Endothelial cell of umbilical vein (primary cell): ENCODE data around the gene UPF1. TPM values are rescaled to one million over a fixed set of nuclear protein-coding genes. Genes with fewer than 3 reads are reported as not detected.

Experiments
- BruUV-seq: library from RNA; stranded (reverse); fragments of 400-500 nt; replicated peaks from 2 replicates; lab custom pipeline; 2021; lab: Mats Ljungman, UMichigan
- CTCF ChIA-PET: fragments of 300-600, 350-600 bp; sonication (Branson Sonifier 250); formaldehyde crosslinking; loops from one replicate; lab custom pipeline; 2021; ENCODE audit warnings: antibody characterized with exemption, inconsistent platforms; lab: Charles Lee
- POLR2A ChIA-PET: fragments of 300-600, 350-600 bp; sonication (Branson Sonifier 250); formaldehyde crosslinking; loops from one replicate; lab custom pipeline; 2021; ENCODE audit warnings: antibody characterized with exemption, inconsistent platforms; lab: Charles Lee
- DNase-seq: peaks from one replicate; pipeline ENCODE4 v3.0.0-alpha.2; 2011; ENCODE audit warnings: low read depth, low spot score
- FAIRE-seq: peaks from 2 replicates; lab custom pipeline; 2011; peaks lifted over from hg19 to GRCh38; lab: Jason Lieb, UNC
- H2AFZ ChIP-seq: 2 replicates; pipeline ENCODE4 v1.6.0; 2012; ENCODE audit warnings: low read depth, low read length, control low read depth, inconsistent platforms
- H3K27ac ChIP-seq: 2 replicates; pipeline ENCODE4 v1.5.1; 2011; ENCODE audit warnings: low read depth, mild to moderate bottlenecking, control low read depth, low read length, moderate library complexity; ENCODE audit not compliant: insufficient read depth
- H3K27me3 ChIP-seq, 2 experiments: 2 replicates each; pipeline versions ENCODE4 v1.6.0 to v1.6.1; 2011; ENCODE audit warnings: low read length in 2 of 2, mixed read lengths in 1 of 2; ENCODE audit not compliant: control insufficient read depth in 2 of 2, insufficient read depth in 2 of 2
- H3K36me3 ChIP-seq, 2 experiments: 2 replicates in 1 of 2; 3 replicates in 1 of 2; pipeline ENCODE4 v1.5.1; 2011; ENCODE audit warnings: low read length in 2 of 2, mild to moderate bottlenecking in 1 of 2, moderate library complexity in 1 of 2; ENCODE audit not compliant: control insufficient read depth in 2 of 2, insufficient read depth in 2 of 2; ENCODE audit errors: extremely low read depth in 1 of 2
- H3K4me1 ChIP-seq: 3 replicates; pipeline ENCODE4 v1.5.1; 2011; ENCODE audit warnings: mild to moderate bottlenecking, low read length; ENCODE audit not compliant: control insufficient read depth, insufficient read depth; ENCODE audit errors: extremely low read depth
- H3K4me2 ChIP-seq: 2 replicates; pipeline ENCODE4 v1.6.1; 2011; ENCODE audit warnings: low read length, control low read depth, mixed read lengths; ENCODE audit not compliant: insufficient read depth
- H3K4me3 ChIP-seq, 3 experiments: fragments of 200-600 bp in 1 of 3; sonication (generic), shearing (Covaris generic) in 1 of 3; replicated peaks in 1 of 3; 2 replicates each; pipeline ENCODE4 v1.5.1; 2011 to 2016; ENCODE audit warnings: control low read depth in 3 of 3, low read length in 3 of 3, mild to moderate bottlenecking in 2 of 3, inconsistent platforms in 1 of 3, low read depth in 1 of 3, moderate library complexity in 1 of 3; ENCODE audit not compliant: insufficient read depth in 1 of 3
- H3K79me2 ChIP-seq: 2 replicates; pipeline ENCODE4 v1.6.0; 2012; ENCODE audit warnings: low read length, inconsistent platforms; ENCODE audit not compliant: control insufficient read depth, insufficient read depth
- H3K9ac ChIP-seq: replicated peaks from 2 replicates; pipeline ENCODE3; 2011; ENCODE audit warnings: low read length, control low read depth; ENCODE audit not compliant: insufficient read depth; ENCODE audit errors: extremely low read depth
- H3K9me1 ChIP-seq: replicated peaks from 3 replicates; pipeline ENCODE4 v1.6.0; 2011; ENCODE audit warnings: mild to moderate bottlenecking, low read length; ENCODE audit not compliant: control insufficient read depth, insufficient read depth; ENCODE audit errors: extremely low read depth
- H3K9me3 ChIP-seq: replicated peaks from 2 replicates; pipeline ENCODE4 v1.5.1; 2012; ENCODE audit warnings: low read length, inconsistent platforms; ENCODE audit not compliant: control insufficient read depth, insufficient read depth
- H4K20me1 ChIP-seq: replicated peaks from 2 replicates; pipeline ENCODE3; 2011; ENCODE audit warnings: mild to moderate bottlenecking, low read length; ENCODE audit not compliant: control insufficient read depth, insufficient read depth; ENCODE audit errors: extremely low read depth
- EZH2 ChIP-seq: IDR thresholded peaks from 2 replicates; pipeline ENCODE4 v1.6.1; 2012; ENCODE audit warnings: borderline replicate concordance, low read depth, mild to moderate bottlenecking, moderate library complexity, low read length, inconsistent platforms; ENCODE audit not compliant: severe bottlenecking
- FOS ChIP-seq: IDR thresholded peaks from 2 replicates; pipeline ENCODE4 v1.6.1; 2011; ENCODE audit warnings: mild to moderate bottlenecking, low read length, moderate library complexity, borderline replicate concordance; ENCODE audit not compliant: insufficient read depth
- GATA2 ChIP-seq: IDR thresholded peaks from 2 replicates; pipeline ENCODE4 v1.7.0; 2011; ENCODE audit warnings: low read depth, mild to moderate bottlenecking, moderate library complexity, mixed read lengths, low read length; ENCODE audit not compliant: insufficient read length, insufficient read depth
- JUN ChIP-seq: IDR thresholded peaks from 2 replicates; pipeline ENCODE4 v1.6.1; 2011; ENCODE audit warnings: borderline replicate concordance, low read depth; ENCODE audit not compliant: insufficient read length, insufficient read depth
- MYC ChIP-seq: IDR thresholded peaks from one replicate; pipeline ENCODE4 v1.6.1; 2011; ENCODE audit warnings: mild to moderate bottlenecking, low read depth, low read length
- POLR2A ChIP-seq: IDR thresholded peaks from 2 replicates; pipeline ENCODE4 v1.6.1; 2012; ENCODE audit warnings: low read depth, mild to moderate bottlenecking, control low read depth, low read length
- POLR2AphosphoS5 ChIP-seq: IDR thresholded peaks from 2 replicates; pipeline ENCODE4 v1.6.1; 2012; ENCODE audit warnings: low read depth, mild to moderate bottlenecking, control low read depth, low read length, moderate library complexity; ENCODE audit not compliant: insufficient read depth
- dilution Hi-C: fragments of 300-500 bp; cut with MboI; formaldehyde crosslinking; loops from one replicate; pipeline ENCODE4 v1.15.0; 2019; ENCODE audit warnings: low sequenced_read_pairs; ENCODE audit not compliant: extremely low pct_ligation_motif_present
- intact Hi-C: fragments of 100-400 bp; cut with micrococcal nuclease; formaldehyde crosslinking; loops from one replicate; pipeline ENCODE4 v1.10.0; 2022
- polyA plus RNA-seq, 4 experiments: library from polyadenylated mRNA; depleted of rRNA in 3 of 4; stranded (reverse) in 3 of 4; unstranded in 1 of 4; fragments of >200 nt; gene quantifications; 2 replicates each; pipeline versions ENCODE4 v1.2.1 to v1.2.3, GENCODE V29; 2011 to 2012; ENCODE audit warnings: missing spikeins in 1 of 4
- total RNA-seq: library from RNA; stranded (reverse); gene quantifications from 2 replicates; pipeline ENCODE4 v1.2.3, GENCODE V29; 2021
- TF ChIP-seq, protein P1 (sequence below), 2 donors: IDR thresholded peaks; 1 replicate in 1 of 2; 2 replicates in 1 of 2; pipeline ENCODE4 v1.5.1; 2011; ENCODE audit warnings: low read length in 2 of 2, mild to moderate bottlenecking in 2 of 2, moderate library complexity in 2 of 2, control low read depth in 1 of 2, inconsistent platforms in 1 of 2, low read depth in 1 of 2; ENCODE audit not compliant: insufficient read depth in 1 of 2; ENCODE audit errors: extremely low read depth in 1 of 2
- TF ChIP-seq, protein P2 (sequence below): IDR thresholded peaks from 2 replicates; pipeline ENCODE4 v1.6.1; 2011; ENCODE audit not compliant: insufficient read depth, insufficient read length

UPF1 gene
- total and polyA plus RNA-seq, 2 donors (not counting 3 experiments of a cell fraction or from before 2014, with no cell fraction given) = 65.9 to 68.2 TPM

DNA sequence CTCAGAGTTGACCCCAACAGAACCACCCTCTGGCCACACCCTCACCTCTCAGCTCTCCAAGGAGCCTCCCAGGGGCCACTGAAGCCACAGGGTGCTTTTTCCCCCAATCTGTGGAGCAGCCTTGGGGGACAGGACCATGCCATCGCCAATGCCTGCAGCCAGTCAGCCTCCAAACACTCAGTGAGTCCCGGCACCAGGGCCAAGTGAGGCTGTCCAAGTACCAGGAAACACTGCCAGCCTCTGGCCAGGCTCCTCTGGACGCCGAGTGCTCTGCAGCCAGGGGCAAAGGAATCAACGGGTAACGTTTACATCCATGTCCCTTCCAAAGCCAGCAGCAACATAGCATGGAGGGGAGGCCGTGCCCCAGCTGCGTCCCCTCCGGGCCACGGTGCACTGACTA, 31.1 kb upstream of the UPF1 start:
- BruUV-seq = no TSS peak
- FAIRE-seq = no peak
- intact Hi-C loops = no loop called here
- Histone ChIP-seq H4K20me1 (no peaks in the 10 kb centered on the region), H3K27me3 (peaks cover 10% of the 10 kb centered on the region in 2 experiments), H3K36me3 (no peaks in the 10 kb centered on the region), H2AFZ (no peak overlapping the region), H3K4me1 (no peaks in the 10 kb centered on the region), H3K9me3 (no peaks in the 10 kb centered on the region), H3K9me1 (no peaks in the 10 kb centered on the region), H3K9ac (no peak overlapping the region), H3K27ac (no peak overlapping the region), H3K4me3 (no peak overlapping the region), H3K79me2 (no peaks in the 10 kb centered on the region), H3K4me2 (no peak overlapping the region)
- ChIA-PET POLR2A (no interaction called here), CTCF (interaction anchor here (1.8 kb wide), 1 partner anchor 46 kb away, joined by 7 read pairs; no protein-coding TSS in a partner anchor)
- DNase-seq = no peak
- dilution Hi-C loops = no loop called here
- TF ChIP-seq, protein P1, sequence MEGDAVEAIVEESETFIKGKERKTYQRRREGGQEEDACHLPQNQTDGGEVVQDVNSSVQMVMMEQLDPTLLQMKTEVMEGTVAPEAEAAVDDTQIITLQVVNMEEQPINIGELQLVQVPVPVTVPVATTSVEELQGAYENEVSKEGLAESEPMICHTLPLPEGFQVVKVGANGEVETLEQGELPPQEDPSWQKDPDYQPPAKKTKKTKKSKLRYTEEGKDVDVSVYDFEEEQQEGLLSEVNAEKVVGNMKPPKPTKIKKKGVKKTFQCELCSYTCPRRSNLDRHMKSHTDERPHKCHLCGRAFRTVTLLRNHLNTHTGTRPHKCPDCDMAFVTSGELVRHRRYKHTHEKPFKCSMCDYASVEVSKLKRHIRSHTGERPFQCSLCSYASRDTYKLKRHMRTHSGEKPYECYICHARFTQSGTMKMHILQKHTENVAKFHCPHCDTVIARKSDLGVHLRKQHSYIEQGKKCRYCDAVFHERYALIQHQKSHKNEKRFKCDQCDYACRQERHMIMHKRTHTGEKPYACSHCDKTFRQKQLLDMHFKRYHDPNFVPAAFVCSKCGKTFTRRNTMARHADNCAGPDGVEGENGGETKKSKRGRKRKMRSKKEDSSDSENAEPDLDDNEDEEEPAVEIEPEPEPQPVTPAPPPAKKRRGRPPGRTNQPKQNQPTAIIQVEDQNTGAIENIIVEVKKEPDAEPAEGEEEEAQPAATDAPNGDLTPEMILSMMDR (IDR thresholded peaks at IDR 0.05; ENCODE audit: extremely low read depth in 1 of 2, insufficient read depth in 1 of 2, low read depth in 1 of 2, low read length in 2 of 2) = no peak
- TF ChIP-seq JUN = no peak
- TF ChIP-seq, protein P2, sequence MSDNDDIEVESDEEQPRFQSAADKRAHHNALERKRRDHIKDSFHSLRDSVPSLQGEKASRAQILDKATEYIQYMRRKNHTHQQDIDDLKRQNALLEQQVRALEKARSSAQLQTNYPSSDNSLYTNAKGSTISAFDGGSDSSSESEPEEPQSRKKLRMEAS = no peak
- no peak for TF ChIP-seq MYC
- no peak for TF ChIP-seq POLR2A
- no peak for TF ChIP-seq EZH2
- TF ChIP-seq FOS = no peak
- no peak for TF ChIP-seq POLR2AphosphoS5
- no peak for TF ChIP-seq GATA2
